Stimulated activated CD8-positive, alpha-beta memory T cell treated with anti-CD3 and anti-CD28 coated beads, Interleukin-7, amount 100 ng/mL, for 24 hours (primary cell): ENCODE measurements around the gene PIGP.
"Not testable (repeated sequence)": the region's sequence is repeated elsewhere in the genome, so short reads cannot be mapped to it uniquely, and the experiment has no call there.

Source experiments
- DNase-seq: peaks from one replicate; pipeline ENCODE4 v3.0.0-alpha.2; 2020; ENCODE audit warnings: low read depth

Gene PIGP

GRCh38 chr21:37076087-37076850, 3.4 kb upstream of the PIGP start:
- no peak for DNase-seq

GRCh38 chr21:37075214-37075770, 2.4 kb upstream of the PIGP start:
- no peak for DNase-seq

- no peak for DNase-seq
Observed at GRCh38 chr21:37074546-37074945, 1.7 kb upstream of the PIGP start.

GRCh38 chr21:37074197-37074510, 1.3 kb upstream of the PIGP start:
- no peak for DNase-seq

- DNase-seq, result peak; percentile 36
Observed at GRCh38 chr21:37073417-37074196, 736 bp upstream of the PIGP start.

- DNase-seq, result no peak
Observed at GRCh38 chr21:37072274-37072987, 440 bp downstream of the PIGP start.

- no peak for DNase-seq
Observed at GRCh38 chr21:37071561-37072273, 1.2 kb downstream of the PIGP start.

GRCh38 chr21:37065561-37066177, 7.2 kb downstream of the PIGP start:
- no peak for DNase-seq

- DNase-seq, result no peak
Observed at GRCh38 chr21:37064841-37065240, 8.0 kb downstream of the PIGP start.

GRCh38 chr21:37063433-37063832, 9.4 kb downstream of the PIGP start:
- DNase-seq, result no peak

- DNase-seq, result no peak
Observed at GRCh38 chr21:37062593-37062935, 10.3 kb downstream of the PIGP start.

GRCh38 chr21:37061926-37062592, 10.8 kb downstream of the PIGP start:
- no peak for DNase-seq

GRCh38 chr21:37060296-37060695, 12.6 kb downstream of the PIGP start:
- DNase-seq, result no peak

- no peak for DNase-seq
Observed at GRCh38 chr21:37059181-37059580, 13.7 kb downstream of the PIGP start.

GRCh38 chr21:37058261-37058660, 14.6 kb downstream of the PIGP start:
- no peak for DNase-seq

- DNase-seq, result no peak
Observed at GRCh38 chr21:37057614-37058013, 15.3 kb downstream of the PIGP start.

GRCh38 chr21:37055271-37055855, 17.5 kb downstream of the PIGP start:
- no peak for DNase-seq

- DNase-seq, result not testable (repeated sequence)
Observed at GRCh38 chr21:37049741-37050140, 23.1 kb downstream of the PIGP start.

- no peak for DNase-seq
Observed at GRCh38 chr21:37047079-37047478, 25.8 kb downstream of the PIGP start.

- no peak for DNase-seq
Observed at GRCh38 chr21:37045556-37045955, 27.3 kb downstream of the PIGP start.

GRCh38 chr21:37045149-37045548, 27.7 kb downstream of the PIGP start:
- DNase-seq, result no peak
